Measurements from ENCODE around the gene TBL3.

DNA sequence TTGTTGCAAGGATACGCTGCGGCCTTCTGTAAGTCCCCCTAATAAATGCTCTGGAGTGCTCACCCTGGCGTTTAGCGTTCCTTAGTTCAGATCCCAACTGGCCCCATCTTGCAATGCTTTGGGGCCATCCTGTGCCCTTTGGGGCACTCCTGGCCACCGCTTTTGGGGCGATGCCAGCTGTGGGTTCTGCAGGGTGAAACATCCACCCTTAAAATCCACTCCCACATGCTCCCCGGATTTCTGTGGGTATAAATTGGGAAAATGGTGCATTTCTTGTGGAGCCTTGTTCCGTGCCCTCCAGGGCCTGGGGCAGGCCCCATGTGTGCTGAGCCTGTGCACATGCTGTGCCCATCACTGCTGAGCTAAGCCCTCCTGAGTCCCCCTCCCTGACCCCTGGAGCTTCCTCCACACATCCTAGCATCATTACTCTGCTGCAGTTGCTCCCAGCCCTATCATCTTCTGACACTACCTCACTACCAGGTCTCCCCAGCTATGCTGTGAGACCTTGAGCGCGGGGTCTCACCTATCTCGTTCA lies 34.8 kb upstream of the TBL3 start:
- TF ChIP-seq CTCF (optimal IDR thresholded peaks at IDR 0.05 in 1 of 3, IDR thresholded peaks at IDR 0.05 in 1 of 3, conservative IDR thresholded peaks at IDR 0.05 in 1 of 3; ENCODE audit: extremely low read depth in 1 of 3, insufficient read depth in 2 of 3, low read length in 3 of 3) (no peak), EZH2 (IDR thresholded peaks at IDR 0.05; ENCODE audit: low read length) (no peak)

Data from keratinocyte (primary cell).